ENCODE data around the gene AK5. TPM values are rescaled to one million over a fixed set of nuclear protein-coding genes. Genes with fewer than 3 reads are reported as not detected.

AK5 gene
- total and polyA plus RNA-seq, 2 of the 4 experiments (the other 2 are of a cell fraction) = 22.5 to 25.8 TPM

DNA sequence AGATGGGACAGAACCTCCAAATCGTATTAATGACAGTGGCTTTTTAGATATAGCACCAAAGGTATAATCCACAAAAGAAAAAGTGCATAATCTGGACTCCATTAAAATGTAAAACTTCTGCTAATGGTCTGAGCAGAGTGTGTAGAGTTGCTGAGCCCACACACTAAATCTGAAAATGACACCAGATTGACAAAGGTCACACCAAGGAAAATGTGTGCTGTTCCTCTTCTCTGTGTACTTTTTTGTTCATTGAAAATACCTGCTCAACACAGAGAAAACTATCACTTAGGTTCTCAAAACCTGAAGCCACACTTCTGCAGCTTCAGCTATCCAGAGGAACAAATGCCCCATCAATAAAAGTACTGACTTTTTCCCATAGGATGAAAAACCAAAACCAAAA, 146.2 kb downstream of the AK5 start:
- ChIA-PET POLR2A (ENCODE audit: unreplicated experiment) (no interaction called here), CTCF (interaction anchor here (0.6 kb wide), 1 partner anchor 103 kb away, joined by 4 read pairs; no protein-coding TSS in a partner anchor)
- Histone ChIP-seq H3K14ac (replicated peaks; ENCODE audit: low read depth, low read length) (no peak overlapping the region), H4K5ac (ENCODE audit: low read depth, low read length) (no peak overlapping the region), H3K23ac (ENCODE audit: low read depth, low read length) (no peak overlapping the region), H3K27me3 (ENCODE audit: control insufficient read depth, insufficient read depth, low read length) (no peaks in the 10 kb centered on the region), H3K56ac (ENCODE audit: extremely low read depth, insufficient read depth, low read length) (no peak overlapping the region), H3K9ac (ENCODE audit: low read depth, low read length) (no peak overlapping the region), H3K4me2 (ENCODE audit: low read depth, low read length) (no peak overlapping the region), H2AK9ac (replicated peaks; ENCODE audit: low read depth, low read length, poor library complexity) (no peak overlapping the region), H4K20me1 (ENCODE audit: insufficient read depth, low read length) (no peaks in the 10 kb centered on the region), H4K91ac (ENCODE audit: insufficient read depth, low read depth, low read length) (no peak overlapping the region), H3K4ac (ENCODE audit: low read depth, low read length) (no peak overlapping the region), H3K36me3 (ENCODE audit: control insufficient read depth, insufficient read depth, low read length) (no peaks in the 10 kb centered on the region; the same call in 1 of the 2 replicates), H3K4me3 (ENCODE audit: insufficient read depth, low read depth, low read length) (no peak overlapping the region), H3K9me1 (ENCODE audit: insufficient read depth, low read length) (0 out of 2 replicates have a peak, but pooled peaks cover 2% of the 10 kb centered on the region), H2BK120ac (ENCODE audit: low read depth, low read length) (no peak overlapping the region), H2BK20ac (ENCODE audit: low read depth, low read length) (no peak overlapping the region), H3K79me1 (ENCODE audit: low read depth in 1 of 2, low read length in 2 of 2) (peaks cover 0 to 6% of the 10 kb centered on the region in 2 experiments; a peak in 2 of 4 replicates), H2BK15ac (ENCODE audit: low read depth, low read length) (no peak overlapping the region), H2BK5ac (ENCODE audit: low read depth, low read length, poor library complexity, severe bottlenecking) (no peak overlapping the region), H3K9me3 (ENCODE audit: control insufficient read depth, insufficient read depth, low read length) (peaks cover 5% of the 10 kb centered on the region; the same call in 1 of the 2 replicates), H2AFZ (replicated peaks; ENCODE audit: low read length, poor library complexity) (no peak overlapping the region), H3K4me1 (ENCODE audit: control insufficient read depth, insufficient read depth, low read length) (peaks cover 8% of the 10 kb centered on the region), H4K8ac (ENCODE audit: low read depth in 2 of 2, low read length in 2 of 2) (no peak overlapping the region), H3K18ac (ENCODE audit: low read depth, low read length) (no peak overlapping the region), H2AK5ac (ENCODE audit: low read depth, low read length) (no peak overlapping the region), H3K27ac (ENCODE audit: insufficient read depth, low read length) (no peak overlapping the region)
- dilution Hi-C loops (cut with HindIII; ENCODE audit: low sequenced_read_pairs, unreplicated experiment) = no loop called here
- DNase-seq = no peak
- no peak for ATAC-seq (ENCODE audit: low read depth)
- intact Hi-C loops (cut with micrococcal nuclease) = no loop called here
- in situ Hi-C loops (cut with MboI; ENCODE audit: low sequenced_read_pairs) = no loop called here
- no TSS peak for BruUV-seq (replicated peaks)
- WGBS, 2 experiments (ENCODE audit: extremely low coverage in 2 of 2, insufficient read length in 1 of 2) = no CpG with 5 or more reads among the region's 1 CpG
- TF ChIP-seq, protein P1, sequence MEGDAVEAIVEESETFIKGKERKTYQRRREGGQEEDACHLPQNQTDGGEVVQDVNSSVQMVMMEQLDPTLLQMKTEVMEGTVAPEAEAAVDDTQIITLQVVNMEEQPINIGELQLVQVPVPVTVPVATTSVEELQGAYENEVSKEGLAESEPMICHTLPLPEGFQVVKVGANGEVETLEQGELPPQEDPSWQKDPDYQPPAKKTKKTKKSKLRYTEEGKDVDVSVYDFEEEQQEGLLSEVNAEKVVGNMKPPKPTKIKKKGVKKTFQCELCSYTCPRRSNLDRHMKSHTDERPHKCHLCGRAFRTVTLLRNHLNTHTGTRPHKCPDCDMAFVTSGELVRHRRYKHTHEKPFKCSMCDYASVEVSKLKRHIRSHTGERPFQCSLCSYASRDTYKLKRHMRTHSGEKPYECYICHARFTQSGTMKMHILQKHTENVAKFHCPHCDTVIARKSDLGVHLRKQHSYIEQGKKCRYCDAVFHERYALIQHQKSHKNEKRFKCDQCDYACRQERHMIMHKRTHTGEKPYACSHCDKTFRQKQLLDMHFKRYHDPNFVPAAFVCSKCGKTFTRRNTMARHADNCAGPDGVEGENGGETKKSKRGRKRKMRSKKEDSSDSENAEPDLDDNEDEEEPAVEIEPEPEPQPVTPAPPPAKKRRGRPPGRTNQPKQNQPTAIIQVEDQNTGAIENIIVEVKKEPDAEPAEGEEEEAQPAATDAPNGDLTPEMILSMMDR (conservative IDR thresholded peaks at IDR 0.05; ENCODE audit: low read depth, low read length) = no peak
- TF ChIP-seq RFX5 (IDR thresholded peaks at IDR 0.05; ENCODE audit: low read depth, low read length) (no peak), POLR2A (IDR thresholded peaks at IDR 0.05; ENCODE audit: low read depth, low read length) (no peak), CEBPB (IDR thresholded peaks at IDR 0.05; ENCODE audit: low read depth, low read length) (no peak), MAFK (IDR thresholded peaks at IDR 0.05; ENCODE audit: low read depth, low read length) (no peak), NFE2L2 (IDR thresholded peaks at IDR 0.05; ENCODE audit: low read depth, low read length) (no peak), MXI1 (IDR thresholded peaks at IDR 0.05; ENCODE audit: borderline replicate concordance, low read depth, low read length) (no peak), SMC3 (IDR thresholded peaks at IDR 0.05; ENCODE audit: low read depth, low read length) (no peak), MAZ (IDR thresholded peaks at IDR 0.05; ENCODE audit: borderline replicate concordance, low read depth, low read length) (no peak), CHD1 (IDR thresholded peaks at IDR 0.05; ENCODE audit: low read depth, low read length) (no peak), RCOR1 (IDR thresholded peaks at IDR 0.05; ENCODE audit: insufficient replicate concordance, low read length) (no peak), BHLHE40 (IDR thresholded peaks at IDR 0.05; ENCODE audit: low read depth, low read length) (no peak), RAD21 (IDR thresholded peaks at IDR 0.05; ENCODE audit: low read length) (no peak), FOS (IDR thresholded peaks at IDR 0.05; ENCODE audit: low read depth, low read length) (no peak)
- TF ChIP-seq, protein P2, sequence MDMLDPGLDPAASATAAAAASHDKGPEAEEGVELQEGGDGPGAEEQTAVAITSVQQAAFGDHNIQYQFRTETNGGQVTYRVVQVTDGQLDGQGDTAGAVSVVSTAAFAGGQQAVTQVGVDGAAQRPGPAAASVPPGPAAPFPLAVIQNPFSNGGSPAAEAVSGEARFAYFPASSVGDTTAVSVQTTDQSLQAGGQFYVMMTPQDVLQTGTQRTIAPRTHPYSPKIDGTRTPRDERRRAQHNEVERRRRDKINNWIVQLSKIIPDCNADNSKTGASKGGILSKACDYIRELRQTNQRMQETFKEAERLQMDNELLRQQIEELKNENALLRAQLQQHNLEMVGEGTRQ (IDR thresholded peaks at IDR 0.05; ENCODE audit: low read depth, low read length) = no peak
- TF ChIP-seq, protein P3, sequence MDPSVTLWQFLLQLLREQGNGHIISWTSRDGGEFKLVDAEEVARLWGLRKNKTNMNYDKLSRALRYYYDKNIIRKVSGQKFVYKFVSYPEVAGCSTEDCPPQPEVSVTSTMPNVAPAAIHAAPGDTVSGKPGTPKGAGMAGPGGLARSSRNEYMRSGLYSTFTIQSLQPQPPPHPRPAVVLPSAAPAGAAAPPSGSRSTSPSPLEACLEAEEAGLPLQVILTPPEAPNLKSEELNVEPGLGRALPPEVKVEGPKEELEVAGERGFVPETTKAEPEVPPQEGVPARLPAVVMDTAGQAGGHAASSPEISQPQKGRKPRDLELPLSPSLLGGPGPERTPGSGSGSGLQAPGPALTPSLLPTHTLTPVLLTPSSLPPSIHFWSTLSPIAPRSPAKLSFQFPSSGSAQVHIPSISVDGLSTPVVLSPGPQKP (IDR thresholded peaks at IDR 0.05; ENCODE audit: borderline replicate concordance, low read depth, low read length) = no peak
